ENCODE measurements around the gene COPS3.
"Not testable (repeated sequence)": the region's sequence is repeated elsewhere in the genome, so short reads cannot be mapped to it uniquely, and the experiment has no call there.

DNA sequence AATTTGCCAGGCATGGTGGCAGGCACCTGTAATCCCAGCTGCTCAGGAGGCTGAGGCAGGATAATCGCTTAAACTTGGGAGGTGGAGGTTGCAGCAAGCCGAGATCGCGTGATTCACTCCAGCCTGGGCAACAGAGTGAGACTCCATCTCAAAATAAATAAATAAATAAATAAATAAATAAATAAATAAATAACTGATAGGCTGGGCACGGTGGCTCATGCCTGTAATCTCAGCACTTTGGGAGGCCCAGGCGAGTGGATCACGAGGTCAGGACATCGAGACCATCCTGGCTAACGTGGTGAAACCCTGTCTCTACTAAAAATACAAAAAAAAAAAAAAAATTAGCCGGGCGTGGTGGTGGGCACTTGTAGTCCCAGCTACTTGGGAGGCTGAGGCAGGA lies 25.4 kb downstream of the COPS3 start:
- TF ChIP-seq, protein P1, sequence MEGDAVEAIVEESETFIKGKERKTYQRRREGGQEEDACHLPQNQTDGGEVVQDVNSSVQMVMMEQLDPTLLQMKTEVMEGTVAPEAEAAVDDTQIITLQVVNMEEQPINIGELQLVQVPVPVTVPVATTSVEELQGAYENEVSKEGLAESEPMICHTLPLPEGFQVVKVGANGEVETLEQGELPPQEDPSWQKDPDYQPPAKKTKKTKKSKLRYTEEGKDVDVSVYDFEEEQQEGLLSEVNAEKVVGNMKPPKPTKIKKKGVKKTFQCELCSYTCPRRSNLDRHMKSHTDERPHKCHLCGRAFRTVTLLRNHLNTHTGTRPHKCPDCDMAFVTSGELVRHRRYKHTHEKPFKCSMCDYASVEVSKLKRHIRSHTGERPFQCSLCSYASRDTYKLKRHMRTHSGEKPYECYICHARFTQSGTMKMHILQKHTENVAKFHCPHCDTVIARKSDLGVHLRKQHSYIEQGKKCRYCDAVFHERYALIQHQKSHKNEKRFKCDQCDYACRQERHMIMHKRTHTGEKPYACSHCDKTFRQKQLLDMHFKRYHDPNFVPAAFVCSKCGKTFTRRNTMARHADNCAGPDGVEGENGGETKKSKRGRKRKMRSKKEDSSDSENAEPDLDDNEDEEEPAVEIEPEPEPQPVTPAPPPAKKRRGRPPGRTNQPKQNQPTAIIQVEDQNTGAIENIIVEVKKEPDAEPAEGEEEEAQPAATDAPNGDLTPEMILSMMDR (IDR thresholded peaks at IDR 0.05) = not testable (repeated sequence)
- TF ChIP-seq POLR2A (IDR thresholded peaks at IDR 0.05) = not testable (repeated sequence)

Data from Peyer's patch (tissue), 4 donors.